ENCODE data around the gene RNF144A. TPM values are rescaled to one million over a fixed set of nuclear protein-coding genes. Genes with fewer than 3 reads are reported as not detected.

The RNF144A gene
- total RNA-seq, 3 donors from 2014 or later (not counting 1 experiment from before 2014, with no cell fraction given): 17.3 to 36.7 (median 19.0) TPM

DNA sequence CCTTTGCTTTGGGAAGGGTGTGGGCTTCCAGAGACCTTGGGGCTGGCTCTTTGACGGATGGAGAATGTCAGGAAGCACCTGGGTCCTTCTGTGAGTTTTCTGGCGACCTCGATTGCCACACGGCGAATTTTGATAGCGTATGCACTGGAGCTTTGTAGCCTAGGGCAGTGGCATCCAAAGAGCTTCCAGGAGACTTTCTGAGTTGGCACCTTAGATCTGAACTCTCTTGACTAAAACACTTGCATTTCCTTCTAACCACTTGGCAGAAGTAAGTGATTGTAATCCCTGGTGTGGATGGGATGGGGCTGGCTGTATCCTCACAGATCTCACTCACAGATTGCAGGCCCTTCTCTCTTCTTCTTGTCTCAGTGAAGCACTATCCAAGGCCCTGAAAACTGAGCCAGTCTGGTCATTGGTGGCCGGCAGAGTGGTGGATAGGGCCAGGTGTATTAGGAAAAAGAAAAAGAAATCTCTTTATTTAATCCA lies 7.8 kb downstream of the RNF144A start:
- Histone ChIP-seq H3K27ac (ENCODE audit: low read length) (no peak overlapping the region), H3K4me1 (ENCODE audit: control insufficient read depth, insufficient read depth, low read length) (peaks cover 16% of the 10 kb centered on the region), H3K36me3 (ENCODE audit: control insufficient read depth, insufficient read depth, low read length) (no peaks in the 10 kb centered on the region), H3K4me3 (ENCODE audit: low read length) (no peak overlapping the region), H3K9me3 (ENCODE audit: control insufficient read depth, insufficient read depth, low read length) (no peaks in the 10 kb centered on the region), H3K27me3 (ENCODE audit: control insufficient read depth, insufficient read depth, low read length) (no peaks in the 10 kb centered on the region)
- intact Hi-C loops (cut with micrococcal nuclease): no loop called here
- ATAC-seq (no peak), DNase-seq (no peak)
- Mint-ChIP-seq H3K27me3 (ENCODE audit: low read depth in 2 of 2) (no peaks in the 10 kb centered on the region), H3K4me1 (peaks cover 70 to 78% of the 10 kb centered on the region in 2 donors), H3K4me3 (no peak overlapping the region), H3K9me3 (no peaks in the 10 kb centered on the region), H3K27ac (peak overlapping the region in 1 of 2 donors; percentile 23), H3K36me3 (no peaks in the 10 kb centered on the region)
- 58% methylated on average over 6 of the region's 7 CpGs for WGBS (ENCODE audit: insufficient coverage)
- TF ChIP-seq, protein P1, sequence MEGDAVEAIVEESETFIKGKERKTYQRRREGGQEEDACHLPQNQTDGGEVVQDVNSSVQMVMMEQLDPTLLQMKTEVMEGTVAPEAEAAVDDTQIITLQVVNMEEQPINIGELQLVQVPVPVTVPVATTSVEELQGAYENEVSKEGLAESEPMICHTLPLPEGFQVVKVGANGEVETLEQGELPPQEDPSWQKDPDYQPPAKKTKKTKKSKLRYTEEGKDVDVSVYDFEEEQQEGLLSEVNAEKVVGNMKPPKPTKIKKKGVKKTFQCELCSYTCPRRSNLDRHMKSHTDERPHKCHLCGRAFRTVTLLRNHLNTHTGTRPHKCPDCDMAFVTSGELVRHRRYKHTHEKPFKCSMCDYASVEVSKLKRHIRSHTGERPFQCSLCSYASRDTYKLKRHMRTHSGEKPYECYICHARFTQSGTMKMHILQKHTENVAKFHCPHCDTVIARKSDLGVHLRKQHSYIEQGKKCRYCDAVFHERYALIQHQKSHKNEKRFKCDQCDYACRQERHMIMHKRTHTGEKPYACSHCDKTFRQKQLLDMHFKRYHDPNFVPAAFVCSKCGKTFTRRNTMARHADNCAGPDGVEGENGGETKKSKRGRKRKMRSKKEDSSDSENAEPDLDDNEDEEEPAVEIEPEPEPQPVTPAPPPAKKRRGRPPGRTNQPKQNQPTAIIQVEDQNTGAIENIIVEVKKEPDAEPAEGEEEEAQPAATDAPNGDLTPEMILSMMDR (IDR thresholded peaks at IDR 0.05): no peak

DNA sequence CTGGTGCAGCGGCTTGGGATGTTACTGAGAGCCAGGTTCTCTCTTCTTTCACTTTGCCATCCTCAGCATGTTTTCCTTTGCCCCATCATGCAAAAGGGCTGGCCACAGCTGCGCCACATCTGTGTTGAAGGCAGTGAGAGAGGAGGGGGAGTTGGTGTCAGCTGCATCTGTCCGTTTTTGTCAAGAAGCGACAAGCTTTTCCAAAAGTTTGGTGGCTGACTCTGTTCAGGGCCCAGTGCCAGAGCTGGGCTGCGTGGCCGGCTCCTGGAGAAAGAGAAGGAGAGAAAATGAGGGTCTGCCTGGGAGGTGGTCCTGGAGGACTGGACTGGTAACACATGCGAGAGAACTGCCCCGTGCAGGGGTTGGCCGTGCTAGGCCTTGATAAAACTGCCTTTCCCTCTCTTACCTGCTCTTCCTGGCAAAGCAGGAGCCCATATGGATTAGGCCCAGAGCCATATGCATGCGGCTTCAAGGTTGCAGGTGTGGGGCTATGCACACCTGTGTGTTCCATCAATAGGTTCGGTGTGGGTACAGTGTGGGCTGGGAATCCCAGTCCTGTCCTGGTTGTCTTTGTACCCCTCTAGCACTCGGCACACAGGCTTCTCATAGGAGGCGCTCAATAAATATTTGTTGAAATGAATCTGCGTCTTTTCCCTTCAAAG lies 9.0 kb downstream of the RNF144A start:
- H3K36me3 Mint-ChIP-seq: no peaks in the 10 kb centered on the region
- H3K27ac Mint-ChIP-seq: no peak overlapping the region
- DNase-seq: no peak

DNA sequence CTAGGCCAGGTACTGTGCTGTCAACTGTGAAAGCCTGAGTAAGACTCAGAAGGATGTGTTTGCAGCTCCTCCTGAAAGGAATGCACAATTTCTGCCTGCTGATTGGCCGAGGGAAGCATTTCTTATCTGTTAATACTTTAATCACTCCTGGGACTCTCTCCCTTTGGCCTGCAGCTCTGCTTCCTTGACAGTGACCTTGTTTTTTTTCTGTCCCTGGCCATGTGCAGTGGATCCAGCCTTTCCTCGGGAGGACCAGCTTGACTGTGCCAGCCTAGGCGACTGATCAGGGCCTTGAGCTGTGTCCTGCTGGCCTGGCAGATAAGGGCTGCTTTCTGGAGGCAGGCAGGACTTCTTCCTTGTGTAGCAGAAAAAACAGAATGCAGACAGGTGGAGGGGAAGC lies 10.0 kb downstream of the RNF144A start:
- intact Hi-C loops (cut with micrococcal nuclease): no loop called here
- Mint-ChIP-seq H3K27ac (no peak overlapping the region), H3K27me3 (ENCODE audit: low read depth in 2 of 2) (no peaks in the 10 kb centered on the region), H3K36me3 (no peaks in the 10 kb centered on the region), H3K9me3 (no peaks in the 10 kb centered on the region), H3K4me1 (peaks cover 70 to 73% of the 10 kb centered on the region in 2 donors), H3K4me3 (no peak overlapping the region)
- H3K27me3 ChIP-seq (ENCODE audit: control insufficient read depth, insufficient read depth, low read length): no peaks in the 10 kb centered on the region
- no peak for ATAC-seq
- DNase-seq: no peak
- no peak overlapping the region for H3K27ac ChIP-seq (ENCODE audit: low read length)
- H3K4me3 ChIP-seq (ENCODE audit: low read length): no peak overlapping the region
- TF ChIP-seq, protein P1 (IDR thresholded peaks at IDR 0.05): no peak
- WGBS (ENCODE audit: insufficient coverage): 81% methylated on average over 3 of the region's 3 CpGs
- no peaks in the 10 kb centered on the region for H3K36me3 ChIP-seq (ENCODE audit: control insufficient read depth, insufficient read depth, low read length)
- H3K4me1 ChIP-seq (ENCODE audit: control insufficient read depth, insufficient read depth, low read length): peaks cover 16% of the 10 kb centered on the region
- no peaks in the 10 kb centered on the region for H3K9me3 ChIP-seq (ENCODE audit: control insufficient read depth, insufficient read depth, low read length)

More for the DNA sequence above, 9.0 kb downstream of the RNF144A start:
- Mint-ChIP-seq H3K4me3 (no peak overlapping the region), H3K4me1 (peaks cover 63 to 75% of the 10 kb centered on the region in 2 donors), H3K27me3 (ENCODE audit: low read depth in 2 of 2) (no peaks in the 10 kb centered on the region), H3K9me3 (no peaks in the 10 kb centered on the region)
- 90% methylated on average over 12 of the region's 14 CpGs for WGBS (ENCODE audit: insufficient coverage)
- TF ChIP-seq, protein P1 (IDR thresholded peaks at IDR 0.05): no peak
- ATAC-seq: no peak
- intact Hi-C loops (cut with micrococcal nuclease): no loop called here
- no peaks in the 10 kb centered on the region for H3K27me3 ChIP-seq (ENCODE audit: control insufficient read depth, insufficient read depth, low read length)
- H3K4me1 ChIP-seq (ENCODE audit: control insufficient read depth, insufficient read depth, low read length): peaks cover 16% of the 10 kb centered on the region
- H3K36me3 ChIP-seq (ENCODE audit: control insufficient read depth, insufficient read depth, low read length): no peaks in the 10 kb centered on the region
- no peak overlapping the region for H3K27ac ChIP-seq (ENCODE audit: low read length)
- no peaks in the 10 kb centered on the region for H3K9me3 ChIP-seq (ENCODE audit: control insufficient read depth, insufficient read depth, low read length)
- H3K4me3 ChIP-seq (ENCODE audit: low read length): no peak overlapping the region

DNA sequence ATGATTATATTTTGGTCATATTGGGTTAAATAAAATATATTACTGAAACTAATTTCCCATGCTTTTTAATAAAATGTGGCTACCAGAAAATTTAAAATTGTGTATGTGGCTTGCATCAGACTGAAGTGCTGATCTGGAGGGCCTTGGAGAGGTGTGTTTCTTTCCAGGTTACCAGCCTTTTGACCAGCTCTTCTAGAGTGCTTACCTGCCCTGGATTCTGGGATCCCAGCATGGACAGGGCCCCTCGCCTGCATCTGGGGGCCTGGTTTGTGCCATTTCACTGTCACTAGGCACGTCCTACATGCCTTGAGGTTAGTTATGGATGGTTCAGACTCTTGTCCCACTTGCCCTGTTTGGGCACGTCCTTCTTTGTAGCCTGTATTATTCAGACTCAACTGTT lies 10.5 kb downstream of the RNF144A start:
- Mint-ChIP-seq H3K9me3 (no peaks in the 10 kb centered on the region), H3K36me3 (no peaks in the 10 kb centered on the region), H3K4me1 (peaks cover 73% of the 10 kb centered on the region in 2 donors), H3K27ac (no peak overlapping the region), H3K4me3 (no peak overlapping the region), H3K27me3 (ENCODE audit: low read depth in 2 of 2) (no peaks in the 10 kb centered on the region)
- DNase-seq: no peak
- intact Hi-C loops (cut with micrococcal nuclease): no loop called here
- Histone ChIP-seq H3K27ac (ENCODE audit: low read length) (no peak overlapping the region), H3K4me1 (ENCODE audit: control insufficient read depth, insufficient read depth, low read length) (peaks cover 16% of the 10 kb centered on the region), H3K36me3 (ENCODE audit: control insufficient read depth, insufficient read depth, low read length) (no peaks in the 10 kb centered on the region), H3K27me3 (ENCODE audit: control insufficient read depth, insufficient read depth, low read length) (no peaks in the 10 kb centered on the region), H3K9me3 (ENCODE audit: control insufficient read depth, insufficient read depth, low read length) (no peaks in the 10 kb centered on the region), H3K4me3 (ENCODE audit: low read length) (no peak overlapping the region)
- TF ChIP-seq, protein P1 (IDR thresholded peaks at IDR 0.05): no peak
- WGBS (ENCODE audit: insufficient coverage): 83% methylated on average over 3 of the region's 3 CpGs
- no peak for ATAC-seq

Data from natural killer cell (primary cell).